ENCODE results near the gene P4HA3.

P4HA3 gene

DNA sequence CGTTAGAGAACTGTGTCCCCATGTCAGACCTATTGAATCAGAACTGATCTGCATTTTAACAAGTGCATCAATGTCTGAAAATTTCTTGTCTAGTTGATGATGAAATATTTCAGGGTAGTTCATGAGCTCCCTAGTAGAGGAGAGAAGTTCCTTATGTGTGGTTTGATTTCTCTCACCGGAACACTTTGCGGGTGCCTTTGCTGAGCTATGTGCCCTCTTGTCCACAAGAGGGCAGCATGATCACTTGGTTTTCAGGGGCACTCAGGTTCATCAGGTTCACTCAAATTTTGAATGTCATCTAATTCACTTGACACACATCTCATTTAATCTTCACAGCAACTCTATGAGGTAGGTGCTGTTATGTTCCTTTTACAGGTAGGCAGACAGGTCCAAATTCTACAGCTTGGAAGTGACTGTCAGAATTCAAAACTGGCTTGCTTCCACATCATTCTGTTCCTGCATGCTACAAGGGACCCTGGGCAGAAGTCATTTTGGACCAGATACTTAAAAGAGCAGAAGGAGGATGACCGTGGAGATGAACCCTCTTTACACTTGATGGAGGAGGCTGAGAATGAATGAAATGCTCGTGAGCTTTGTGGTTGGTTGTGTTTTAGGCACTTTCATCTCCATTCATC is 55.6 kb downstream of the P4HA3 start:
- Mint-ChIP-seq H3K4me1 (no peaks in the 10 kb centered on the region), H3K27ac (no peak overlapping the region), H3K27me3 (no peaks in the 10 kb centered on the region), H3K4me3 (no peak overlapping the region), H3K9me3 (no peaks in the 10 kb centered on the region)
- ATAC-seq (peak; percentile 65), DNase-seq (peak; percentile 41 to 60)

DNA sequence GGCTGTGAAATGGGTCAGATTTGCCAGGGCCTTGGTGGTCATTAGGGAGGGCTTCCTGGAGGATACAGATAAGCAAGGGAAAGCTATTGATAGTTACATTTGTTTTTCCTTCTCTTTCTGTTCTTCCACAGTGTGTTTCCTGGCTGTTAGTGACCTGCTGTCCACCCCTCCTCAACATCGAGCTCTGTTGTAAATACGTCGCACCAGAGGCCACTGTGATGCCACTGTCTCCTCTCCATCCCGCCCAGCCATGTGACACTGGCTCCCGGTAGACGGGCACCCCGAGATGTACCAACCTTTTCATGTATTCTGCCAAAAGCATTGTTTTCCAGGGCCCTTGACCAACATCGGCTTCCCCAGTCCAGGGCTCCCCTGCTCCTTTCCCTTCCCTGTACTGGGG is 58.1 kb downstream of the P4HA3 start:
- ATAC-seq (no peak), DNase-seq (no peak)
- H3K4me3 Mint-ChIP-seq, result no peak overlapping the region
- no peaks in the 10 kb centered on the region for H3K27me3 Mint-ChIP-seq
- peak overlapping the region in 1 of 2 donors; percentile 46 for H3K27ac Mint-ChIP-seq
- no peaks in the 10 kb centered on the region for H3K9me3 Mint-ChIP-seq
- no peaks in the 10 kb centered on the region for H3K4me1 Mint-ChIP-seq

DNA sequence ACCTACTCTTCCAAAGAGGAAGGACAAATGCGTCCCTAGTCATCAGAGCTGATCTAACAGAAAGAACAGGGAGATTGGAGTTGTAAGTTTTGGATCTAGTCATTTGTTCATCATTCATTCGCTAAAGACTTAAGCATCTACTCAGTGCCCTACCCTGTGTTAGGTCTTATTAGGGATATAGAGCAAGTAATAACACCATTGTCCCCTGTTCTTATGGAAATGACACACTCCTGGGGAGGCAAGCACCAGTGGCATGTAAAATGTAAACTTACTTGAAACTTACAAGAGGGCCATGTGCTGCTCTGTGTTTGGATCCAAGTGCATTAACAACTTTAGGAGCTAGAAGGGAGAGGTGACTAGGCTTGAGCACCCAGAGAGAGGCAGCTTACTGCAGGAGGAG is 61.9 kb downstream of the P4HA3 start:
- Mint-ChIP-seq H3K4me3 (no peak overlapping the region), H3K4me1 (no peaks in the 10 kb centered on the region), H3K27ac (peak overlapping the region in 1 of 2 donors; percentile 39), H3K27me3 (no peaks in the 10 kb centered on the region), H3K9me3 (no peaks in the 10 kb centered on the region)
- DNase-seq (no peak), ATAC-seq (no peak)

DNA sequence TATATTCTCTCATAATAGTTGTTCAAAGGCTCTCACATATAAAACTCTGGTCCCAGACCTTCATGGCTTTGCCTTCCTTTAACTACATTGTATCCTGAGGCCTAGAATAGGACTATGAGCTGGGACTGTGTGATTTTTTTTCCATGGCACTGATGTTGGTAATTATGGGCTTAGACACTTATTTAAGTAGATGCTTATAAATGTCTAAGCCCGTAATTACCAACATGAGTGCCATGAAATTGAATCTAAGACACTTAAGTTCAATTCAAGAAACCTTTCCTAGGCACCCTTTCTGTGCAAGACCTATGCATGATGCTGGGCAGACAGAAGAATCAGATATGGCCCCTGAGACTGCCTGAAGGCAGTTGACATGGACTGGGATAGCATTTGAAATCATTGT is 63.0 kb downstream of the P4HA3 start:
- Mint-ChIP-seq H3K4me3 (no peak overlapping the region), H3K27me3 (no peaks in the 10 kb centered on the region), H3K9me3 (no peaks in the 10 kb centered on the region), H3K4me1 (no peaks in the 10 kb centered on the region), H3K27ac (no peak overlapping the region)
- no peak for ATAC-seq
- no peak for DNase-seq

DNA sequence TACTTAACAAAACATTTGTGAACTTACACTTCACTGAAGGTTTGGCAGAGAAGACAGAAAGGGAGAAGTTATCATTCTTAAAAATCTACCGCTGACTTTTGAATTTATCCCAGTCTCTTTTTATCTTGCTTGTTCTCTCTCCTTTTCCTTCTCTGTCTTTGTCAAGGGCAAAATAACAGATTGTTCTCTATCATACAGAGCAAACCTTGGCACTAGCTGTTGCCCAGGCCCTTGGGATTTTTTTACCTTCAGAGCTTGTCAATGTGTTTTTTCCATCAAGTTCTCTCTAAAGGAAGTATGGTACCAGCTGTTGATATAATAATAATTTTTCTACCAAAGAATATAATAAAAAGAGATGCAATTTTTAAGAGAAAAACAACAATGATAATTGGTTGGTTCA is 73.2 kb downstream of the P4HA3 start:
- Mint-ChIP-seq H3K27ac (no peak overlapping the region), H3K4me3 (no peak overlapping the region), H3K27me3 (no peaks in the 10 kb centered on the region), H3K9me3 (no peaks in the 10 kb centered on the region), H3K4me1 (no peaks in the 10 kb centered on the region)
- ATAC-seq, result no peak
- DNase-seq, result no peak

DNA sequence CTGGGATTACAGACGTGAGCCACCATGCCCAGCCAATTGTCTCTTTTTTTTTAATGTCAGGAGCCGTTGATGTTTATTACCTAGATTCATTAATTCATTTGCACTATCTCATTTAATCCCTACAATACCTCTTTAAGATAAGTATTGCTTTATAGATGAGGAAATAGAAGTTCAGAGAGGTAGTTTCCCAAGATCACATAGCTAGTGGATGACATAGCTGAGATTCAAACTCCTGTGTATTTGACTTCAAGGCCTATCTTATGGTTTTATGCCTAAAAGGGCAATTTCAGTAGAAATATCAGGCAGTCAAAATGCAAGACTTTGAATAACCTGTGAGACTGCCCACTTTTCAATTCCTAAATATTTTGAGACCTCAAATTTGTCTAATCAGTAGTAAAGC is 73.9 kb downstream of the P4HA3 start:
- Mint-ChIP-seq H3K4me1 (no peaks in the 10 kb centered on the region), H3K27ac (no peak overlapping the region), H3K9me3 (no peaks in the 10 kb centered on the region), H3K27me3 (no peaks in the 10 kb centered on the region), H3K4me3 (no peak overlapping the region)
- no peak for ATAC-seq
- no peak for DNase-seq

DNA sequence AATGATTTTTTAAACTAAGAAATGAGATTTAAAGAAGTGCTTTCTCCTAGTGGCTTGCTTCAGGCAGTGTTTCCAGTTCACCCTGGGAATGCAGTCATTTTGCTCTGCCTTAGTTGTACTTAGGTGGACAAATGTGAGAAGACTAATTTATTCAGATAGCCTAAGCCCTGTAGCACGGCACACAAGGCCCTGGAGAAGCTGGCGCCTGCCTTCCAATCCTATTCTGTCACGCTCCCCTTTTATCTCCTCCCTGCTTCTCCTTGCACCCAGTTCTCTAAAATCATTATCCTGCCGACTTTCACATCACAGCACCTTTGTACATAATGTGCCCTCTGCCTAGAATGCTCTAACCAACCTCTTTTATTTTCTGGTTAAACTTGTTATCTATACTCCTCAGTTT is 76.3 kb downstream of the P4HA3 start:
- no peak for DNase-seq
- no peak for ATAC-seq
- Mint-ChIP-seq H3K27ac (no peak overlapping the region), H3K4me1 (peaks cover 8% of the 10 kb centered on the region), H3K27me3 (no peaks in the 10 kb centered on the region), H3K9me3 (no peaks in the 10 kb centered on the region), H3K4me3 (no peak overlapping the region)

DNA sequence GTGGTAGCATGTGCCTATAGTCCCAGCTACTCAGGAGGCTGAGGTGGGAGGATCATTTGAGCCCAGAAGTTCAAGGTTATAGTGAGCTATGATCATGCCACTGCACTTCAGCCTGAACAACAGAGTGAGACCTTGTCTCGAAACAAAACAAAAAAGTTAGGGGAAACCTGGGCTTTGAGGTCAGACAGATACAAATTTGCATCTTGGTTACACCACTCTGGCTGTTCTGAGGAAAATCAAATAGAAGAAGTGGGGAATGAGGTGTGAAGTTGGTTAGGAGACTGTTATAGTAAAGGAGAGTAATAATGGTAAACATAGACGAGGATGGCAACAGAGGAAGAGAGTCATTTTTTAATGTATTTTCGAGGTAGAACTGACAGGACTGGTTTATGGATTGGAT is 77.8 kb downstream of the P4HA3 start:
- ATAC-seq, result no peak
- Mint-ChIP-seq H3K9me3 (no peaks in the 10 kb centered on the region), H3K4me3 (no peak overlapping the region), H3K27me3 (no peaks in the 10 kb centered on the region), H3K27ac (no peak overlapping the region), H3K4me1 (peaks cover 8% of the 10 kb centered on the region)
- DNase-seq, result no peak

DNA sequence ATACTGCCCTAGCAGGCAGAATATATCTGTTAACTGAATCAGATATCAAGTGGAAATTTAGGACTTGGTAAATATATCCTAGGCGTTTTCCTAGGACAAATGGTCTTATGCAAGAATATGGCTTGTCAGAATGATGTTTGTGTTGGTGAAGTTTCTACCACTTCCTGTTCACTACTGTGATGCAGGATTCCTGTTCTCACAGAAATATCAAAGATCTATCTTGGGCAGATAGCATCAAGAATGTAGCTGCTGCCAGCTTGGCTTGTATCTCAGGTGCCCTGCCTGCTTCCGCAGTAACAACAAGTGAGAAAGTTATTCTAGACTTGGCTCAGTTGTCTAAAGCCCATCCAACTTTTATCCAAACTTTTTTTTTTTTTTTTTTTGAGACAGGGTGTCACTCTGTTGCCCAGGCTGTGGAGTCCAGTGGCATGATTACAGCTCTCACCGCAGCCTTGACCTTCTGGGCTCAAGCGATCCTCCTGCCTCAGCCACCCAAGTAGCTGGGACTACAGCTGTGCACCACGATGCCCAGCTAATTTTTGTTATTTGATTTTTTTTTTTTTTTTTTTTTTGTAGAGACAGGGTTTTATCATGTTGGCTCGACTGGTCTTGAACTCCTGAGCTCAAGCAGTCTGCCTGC is 79.0 kb downstream of the P4HA3 start:
- no peaks in the 10 kb centered on the region for H3K27me3 Mint-ChIP-seq
- peaks cover 8% of the 10 kb centered on the region for H3K4me1 Mint-ChIP-seq
- H3K4me3 Mint-ChIP-seq, result no peak overlapping the region
- no peak overlapping the region for H3K27ac Mint-ChIP-seq
- H3K9me3 Mint-ChIP-seq, result no peaks in the 10 kb centered on the region
- ATAC-seq (peak; percentile 57), DNase-seq (no peak)

DNA sequence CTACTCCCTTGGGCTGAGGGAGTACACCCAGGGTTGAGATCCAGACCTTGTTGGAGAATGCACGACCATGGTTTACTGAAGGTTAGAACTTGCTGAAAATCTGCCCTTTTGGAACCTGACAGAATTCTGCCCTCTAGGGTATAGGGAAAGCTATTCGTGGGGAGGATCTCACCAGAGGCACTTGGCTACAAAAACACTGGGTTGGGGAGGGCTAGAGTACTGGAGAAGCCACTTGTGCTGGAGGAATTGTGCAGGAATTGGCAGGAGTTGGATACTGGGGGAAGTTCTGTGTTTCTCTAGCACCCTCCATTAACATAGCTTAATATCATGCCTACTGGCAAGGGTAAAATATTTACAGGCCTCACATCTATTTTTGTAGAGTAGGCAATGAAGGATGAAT is 84.5 kb downstream of the P4HA3 start:
- ATAC-seq (no peak), DNase-seq (no peak)
- Mint-ChIP-seq H3K27me3 (no peaks in the 10 kb centered on the region), H3K27ac (no peak overlapping the region), H3K4me1 (peaks cover 3% of the 10 kb centered on the region), H3K4me3 (no peak overlapping the region), H3K9me3 (no peaks in the 10 kb centered on the region)

DNA sequence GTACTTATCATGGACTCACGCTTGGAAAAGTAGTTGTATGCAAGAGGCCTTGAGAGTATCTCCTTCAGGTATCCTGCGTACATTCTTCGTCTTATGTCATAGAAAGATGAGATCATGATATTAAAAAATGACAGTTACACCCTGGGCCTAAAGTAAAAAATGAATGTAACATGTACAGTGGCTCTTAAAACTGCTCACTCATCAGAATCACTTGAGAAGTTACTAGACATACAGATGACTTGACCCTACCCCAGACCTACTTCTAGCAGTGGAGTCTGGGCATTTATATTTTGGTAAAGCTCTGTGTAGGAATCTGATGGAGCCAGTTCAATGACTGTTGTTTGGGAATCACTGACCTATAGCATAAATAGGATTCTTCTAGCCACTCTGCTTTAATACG is 85.9 kb downstream of the P4HA3 start:
- DNase-seq (no peak), ATAC-seq (no peak)
- Mint-ChIP-seq H3K4me1 (no peaks in the 10 kb centered on the region), H3K27me3 (no peaks in the 10 kb centered on the region), H3K9me3 (no peaks in the 10 kb centered on the region), H3K4me3 (no peak overlapping the region), H3K27ac (no peak overlapping the region)

DNA sequence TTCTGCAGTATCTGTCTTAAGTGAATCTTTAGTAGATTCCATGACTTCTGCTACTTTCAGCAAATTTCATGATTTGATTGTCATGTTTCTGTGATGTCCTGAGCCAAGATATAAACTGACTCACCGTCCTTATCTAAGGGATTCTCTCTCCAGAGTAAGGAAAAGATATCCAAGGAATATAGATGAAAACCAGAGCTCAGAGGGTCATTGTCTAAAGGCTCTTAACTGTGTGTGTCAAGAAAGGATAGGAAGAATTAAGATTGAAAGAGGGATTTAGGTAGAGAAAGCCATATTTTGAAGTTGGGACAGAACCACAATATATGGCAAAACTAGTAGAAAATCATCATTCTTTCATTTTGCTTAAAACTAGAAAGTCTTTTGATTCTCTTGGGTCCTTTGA is 89.6 kb downstream of the P4HA3 start:
- Mint-ChIP-seq H3K9me3 (no peaks in the 10 kb centered on the region), H3K4me3 (no peak overlapping the region), H3K27me3 (no peaks in the 10 kb centered on the region), H3K27ac (no peak overlapping the region), H3K4me1 (no peaks in the 10 kb centered on the region)
- no peak for ATAC-seq
- DNase-seq, result no peak

DNA sequence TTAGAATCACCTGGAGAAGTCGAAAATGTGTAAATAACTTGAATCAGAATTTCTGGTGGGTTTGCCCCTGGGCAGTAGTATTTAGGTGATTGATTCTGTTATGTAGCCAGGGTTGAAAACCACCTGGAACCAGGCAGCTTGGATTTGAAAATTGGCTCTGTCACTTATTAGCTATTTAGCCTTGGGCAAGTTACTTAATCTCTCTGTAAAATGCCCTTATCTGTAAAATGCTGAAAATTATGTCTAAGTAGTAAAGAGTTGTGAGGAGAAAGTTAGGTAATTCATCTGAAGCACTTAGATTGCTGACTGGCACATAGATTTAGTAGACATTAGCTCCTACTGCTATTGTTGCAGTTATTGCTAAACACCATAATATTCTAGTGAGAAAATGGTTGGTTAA is 91.1 kb downstream of the P4HA3 start:
- peaks cover 0 to 11% of the 10 kb centered on the region in 2 donors for H3K9me3 Mint-ChIP-seq
- H3K4me3 Mint-ChIP-seq, result no peak overlapping the region
- DNase-seq, result no peak
- no peak for ATAC-seq
- no peak overlapping the region for H3K27ac Mint-ChIP-seq
- H3K27me3 Mint-ChIP-seq, result no peaks in the 10 kb centered on the region
- H3K4me1 Mint-ChIP-seq, result no peaks in the 10 kb centered on the region
